AG04450 (cell line): Measurements from ENCODE around the gene MXRA8. TPM values are rescaled to one million over a fixed set of nuclear protein-coding genes. Genes with fewer than 3 reads are reported as not detected.

Experiments used
- CTCF ChIA-PET: fragments of 300-600, 350-600 bp; formaldehyde crosslinking; extraction: SDS; loops from one replicate; lab custom pipeline; 2022; ENCODE audit warnings: antibody characterized with exemption, inconsistent platforms; lab: Charles Lee
- POLR2A ChIA-PET: fragments of 350-600 bp; formaldehyde crosslinking; extraction: SDS; loops from one replicate; lab custom pipeline; 2021; ENCODE audit warnings: antibody characterized with exemption, inconsistent platforms; lab: Yijun Ruan, JAX
- DNase-seq: peaks from one replicate; pipeline ENCODE4 v3.0.0-alpha.2; 2011; ENCODE audit warnings: low read depth, low spot score
- H3K27ac ChIP-seq: one replicate; pipeline ENCODE4 v1.5.1; 2012; ENCODE audit warnings: low read depth, low read length, control low read depth
- H3K27me3 ChIP-seq: one replicate; pipeline ENCODE4 v1.6.0; 2012; ENCODE audit warnings: low read length; ENCODE audit not compliant: control insufficient read depth, insufficient read depth
- H3K4me3 ChIP-seq: 2 replicates; pipeline ENCODE4 v1.5.1; 2011; ENCODE audit warnings: mild to moderate bottlenecking, low read depth, low read length, control low read depth
- H3K9me3 ChIP-seq: 2 replicates; pipeline ENCODE4 v1.5.1; 2012; ENCODE audit warnings: low read length; ENCODE audit not compliant: control insufficient read depth, insufficient read depth
- polyA plus RNA-seq: library from polyadenylated mRNA; depleted of rRNA; stranded (reverse); fragments of >200 nt; gene quantifications from 2 replicates; pipeline ENCODE4 v1.2.3, GENCODE V29; 2011
- TF ChIP-seq, protein P1 (sequence below): IDR thresholded peaks from 2 replicates; pipeline ENCODE4 v1.5.1; 2011; ENCODE audit warnings: low read depth, low read length, control low read depth, inconsistent platforms

Gene MXRA8
- polyA plus RNA-seq, 1 experiment: 186 TPM

DNA sequence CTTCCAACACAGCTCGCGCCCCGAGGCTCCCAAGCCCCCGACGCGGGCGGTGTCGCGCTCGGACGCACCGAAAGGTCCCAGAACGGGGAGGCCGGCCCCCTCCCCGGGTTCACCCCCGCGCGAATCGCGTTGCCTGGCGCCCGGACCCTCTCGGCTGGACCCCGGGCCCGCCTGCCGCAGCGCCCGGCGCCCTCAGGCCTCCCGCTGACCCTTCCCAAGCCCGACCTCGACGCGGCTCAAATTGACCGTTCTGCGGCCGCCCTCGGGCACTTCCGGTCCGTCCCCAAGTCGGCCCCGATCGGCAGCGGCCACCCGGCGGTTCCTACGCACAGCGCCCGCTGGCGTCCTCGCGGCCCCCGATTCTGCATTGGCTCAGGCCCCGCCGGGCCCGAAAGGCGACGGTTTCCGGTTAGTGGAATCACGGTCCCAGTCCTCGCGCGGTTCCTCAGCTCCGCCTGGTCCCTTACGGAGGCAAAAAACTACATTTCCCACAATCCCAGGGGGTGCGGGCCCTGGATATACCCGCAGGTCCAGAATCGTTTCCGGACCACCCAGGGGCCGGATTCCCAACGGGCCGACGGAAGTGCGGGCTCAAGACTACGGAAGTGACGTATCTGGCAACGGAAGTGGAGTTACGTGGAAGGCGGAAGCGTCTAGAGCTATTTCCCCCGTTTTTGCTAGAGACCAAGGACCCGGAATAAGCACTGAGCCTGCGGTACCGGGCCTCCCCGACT is 16.7 kb upstream of the MXRA8 start, which contains the start of gene AURKAIP1:
AURKAIP1 (minus strand) TSS at position 279 of the 734 bp plus-strand sequence. CDS start 451 bp downstream, outside the sequence.
- TF ChIP-seq, protein P1, sequence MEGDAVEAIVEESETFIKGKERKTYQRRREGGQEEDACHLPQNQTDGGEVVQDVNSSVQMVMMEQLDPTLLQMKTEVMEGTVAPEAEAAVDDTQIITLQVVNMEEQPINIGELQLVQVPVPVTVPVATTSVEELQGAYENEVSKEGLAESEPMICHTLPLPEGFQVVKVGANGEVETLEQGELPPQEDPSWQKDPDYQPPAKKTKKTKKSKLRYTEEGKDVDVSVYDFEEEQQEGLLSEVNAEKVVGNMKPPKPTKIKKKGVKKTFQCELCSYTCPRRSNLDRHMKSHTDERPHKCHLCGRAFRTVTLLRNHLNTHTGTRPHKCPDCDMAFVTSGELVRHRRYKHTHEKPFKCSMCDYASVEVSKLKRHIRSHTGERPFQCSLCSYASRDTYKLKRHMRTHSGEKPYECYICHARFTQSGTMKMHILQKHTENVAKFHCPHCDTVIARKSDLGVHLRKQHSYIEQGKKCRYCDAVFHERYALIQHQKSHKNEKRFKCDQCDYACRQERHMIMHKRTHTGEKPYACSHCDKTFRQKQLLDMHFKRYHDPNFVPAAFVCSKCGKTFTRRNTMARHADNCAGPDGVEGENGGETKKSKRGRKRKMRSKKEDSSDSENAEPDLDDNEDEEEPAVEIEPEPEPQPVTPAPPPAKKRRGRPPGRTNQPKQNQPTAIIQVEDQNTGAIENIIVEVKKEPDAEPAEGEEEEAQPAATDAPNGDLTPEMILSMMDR: peak; percentile 47
- Histone ChIP-seq H3K27me3 (no peaks in the 10 kb centered on the region), H3K9me3 (peaks cover 4% of the 10 kb centered on the region; the same call in 1 of the 2 replicates), H3K27ac (peak within 1 kb of the TSS; percentile 85), H3K4me3 (peak within 1 kb of the TSS; percentile 83)
- ChIA-PET CTCF (interaction anchor here (0.5 kb wide), 1 partner anchor 66 kb away, joined by 3 read pairs; no protein-coding TSS in a partner anchor), POLR2A (interaction anchor here (0.6 to 2.2 kb wide), 22 partner anchors 10 to 195 kb away, joined by 3 to 16 read pairs (median 4); partner anchors contain the start of genes ATAD3A, CCNL2, MRPL20 and MXRA8)
- peak; percentile 100 for DNase-seq

DNA sequence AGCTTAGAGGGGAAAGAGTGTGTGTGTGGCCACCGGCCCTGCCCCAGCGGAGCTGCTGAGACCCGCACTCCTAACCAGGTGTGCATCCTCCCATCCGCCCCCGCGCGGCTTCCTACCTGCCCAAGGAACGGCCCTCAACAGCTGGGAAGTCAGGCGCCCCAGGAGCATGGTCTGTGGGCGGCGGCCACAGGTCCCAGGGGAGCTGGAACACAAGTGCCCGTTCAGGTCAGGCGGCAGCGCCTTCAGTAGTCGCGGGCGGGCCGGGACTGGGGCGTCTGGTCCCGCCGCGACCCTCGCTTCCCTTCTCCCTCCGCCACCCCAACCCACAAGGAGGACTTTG is 16.2 kb upstream of the MXRA8 start:
- Histone ChIP-seq H3K9me3 (peaks cover 4% of the 10 kb centered on the region; the same call in 1 of the 2 replicates), H3K27ac (peak overlapping the region; percentile 52), H3K4me3 (peak overlapping the region; percentile 83), H3K27me3 (no peaks in the 10 kb centered on the region)
- ChIA-PET POLR2A (interaction anchor here (0.6 to 2.2 kb wide), 14 partner anchors 11 to 194 kb away, joined by 3 to 16 read pairs (median 6); partner anchors contain the start of genes ATAD3A, CCNL2, MRPL20 and MXRA8), CTCF (interaction anchor here (1.0 kb wide), 1 partner anchor 9 kb away, joined by 3 read pairs; no protein-coding TSS in a partner anchor)
- DNase-seq: no peak
- TF ChIP-seq, protein P1: no peak

DNA sequence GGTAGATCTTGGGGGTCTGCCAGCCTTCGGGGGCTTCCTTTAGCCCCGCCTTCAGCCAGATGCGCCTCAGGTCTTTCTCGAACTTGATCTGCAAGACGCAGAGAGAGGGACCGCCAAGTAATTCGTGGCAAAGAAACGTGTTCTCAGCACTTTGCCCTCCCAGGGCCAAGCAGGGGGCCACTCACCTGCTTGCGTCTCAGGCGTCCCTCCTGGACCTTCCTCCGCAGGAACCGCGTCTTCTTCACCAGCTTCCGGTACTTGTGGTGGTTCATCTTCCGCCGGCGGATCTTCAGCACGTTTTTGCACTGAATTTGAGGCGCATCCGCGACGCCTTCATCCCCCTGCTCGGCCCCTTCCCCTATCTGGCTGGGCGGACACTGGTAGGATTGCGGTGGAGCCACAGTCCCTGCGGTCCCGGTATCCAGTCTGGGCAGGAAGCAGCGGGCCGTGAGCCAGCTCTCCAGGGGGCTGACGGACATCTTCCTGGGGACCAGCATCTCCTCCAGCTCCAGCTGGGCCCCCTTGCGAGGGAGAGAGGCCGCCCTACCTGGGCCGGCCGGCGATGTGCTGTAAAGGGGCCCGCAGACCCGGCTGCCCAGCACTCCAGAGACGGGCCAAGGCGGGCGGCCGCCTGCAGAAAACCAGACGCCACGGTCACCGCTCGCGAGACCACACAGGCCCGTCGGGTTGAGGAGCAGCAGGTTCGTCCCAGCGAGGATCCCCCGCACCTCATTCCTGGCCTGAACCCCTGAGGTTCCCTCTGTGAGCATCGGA is 15.6 kb upstream of the MXRA8 start:
- peaks cover 4% of the 10 kb centered on the region; the same call in 1 of the 2 replicates for H3K9me3 ChIP-seq
- CTCF ChIA-PET: interaction anchor here (1.0 kb wide), 1 partner anchor 8 kb away, joined by 3 read pairs; no protein-coding TSS in a partner anchor
- no peak for DNase-seq
- TF ChIP-seq, protein P1: no peak
- H3K27ac ChIP-seq: peak overlapping the region; percentile 52
- no peaks in the 10 kb centered on the region for H3K27me3 ChIP-seq
- peak overlapping the region; percentile 83 for H3K4me3 ChIP-seq
- POLR2A ChIA-PET: interaction anchor here (1.0 to 2.2 kb wide), 6 partner anchors 12 to 194 kb away, joined by 3 to 16 read pairs (median 5); partner anchors contain the start of gene MXRA8

DNA sequence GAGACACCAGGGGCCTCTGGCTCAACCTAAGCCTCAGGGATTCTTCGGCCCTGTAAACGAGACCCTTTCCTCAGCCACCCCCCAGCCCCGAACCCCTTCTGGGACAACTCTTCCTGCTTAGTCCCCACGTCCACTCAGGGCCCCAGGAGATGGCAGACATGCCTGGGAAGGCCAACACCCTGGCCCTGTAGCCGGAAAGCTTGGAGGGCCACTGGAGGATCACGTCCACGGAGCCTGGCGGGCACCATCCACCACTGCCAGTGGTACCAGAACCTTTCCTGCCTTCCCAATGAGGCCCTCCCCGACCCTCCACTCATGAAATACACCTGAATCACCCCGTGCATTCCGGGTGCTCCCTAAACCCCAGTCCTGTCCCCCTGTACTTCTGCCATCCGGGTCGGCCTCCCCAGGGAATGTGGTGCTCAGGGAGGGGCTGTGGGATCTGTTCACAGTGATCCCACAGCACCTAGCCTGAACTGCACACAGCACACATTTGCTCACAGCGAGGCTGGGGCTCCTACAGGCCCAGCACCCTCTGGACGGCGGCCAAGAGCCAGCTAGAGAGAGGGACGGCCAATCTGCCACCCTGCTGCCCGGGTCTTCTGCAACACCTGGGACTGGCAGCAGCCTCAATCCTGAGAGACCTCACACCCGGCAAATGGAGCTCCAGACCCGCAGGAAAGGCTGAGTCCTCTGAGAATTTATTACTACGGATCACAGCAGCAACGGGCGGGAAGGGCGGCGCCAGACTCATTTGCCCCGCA is 14.9 kb upstream of the MXRA8 start:
- TF ChIP-seq, protein P1: no peak
- ChIA-PET CTCF (interaction anchor here (0.6 to 1.3 kb wide), 9 partner anchors 8 to 34 kb away, joined by 3 to 7 read pairs (median 3); no protein-coding TSS in a partner anchor), POLR2A (interaction anchor here (1.0 kb wide), 1 partner anchor 21 kb away, joined by 3 read pairs; no protein-coding TSS in a partner anchor)
- Histone ChIP-seq H3K4me3 (no peak overlapping the region; the same call in 1 of the 2 replicates), H3K27me3 (no peaks in the 10 kb centered on the region), H3K27ac (no peak overlapping the region), H3K9me3 (peaks cover 4% of the 10 kb centered on the region; the same call in 1 of the 2 replicates)
- no peak for DNase-seq
